DND-41 (cell line): ENCODE measurements around the gene IL1RAP.

Source experiments
- CTCF ChIP-seq: IDR thresholded peaks from 2 replicates; pipeline ENCODE4 v1.5.1; 2012; ENCODE audit warnings: borderline replicate concordance, low read length, moderate library complexity, mild to moderate bottlenecking; ENCODE audit not compliant: poor library complexity, severe bottlenecking; ENCODE audit errors: extremely low read depth
- EZH2 ChIP-seq: IDR thresholded peaks from 3 replicates; pipeline ENCODE4 v1.6.1; 2012; ENCODE audit warnings: borderline replicate concordance, low read depth, mild to moderate bottlenecking, moderate library complexity, low read length, inconsistent platforms; ENCODE audit not compliant: severe bottlenecking

DNA sequence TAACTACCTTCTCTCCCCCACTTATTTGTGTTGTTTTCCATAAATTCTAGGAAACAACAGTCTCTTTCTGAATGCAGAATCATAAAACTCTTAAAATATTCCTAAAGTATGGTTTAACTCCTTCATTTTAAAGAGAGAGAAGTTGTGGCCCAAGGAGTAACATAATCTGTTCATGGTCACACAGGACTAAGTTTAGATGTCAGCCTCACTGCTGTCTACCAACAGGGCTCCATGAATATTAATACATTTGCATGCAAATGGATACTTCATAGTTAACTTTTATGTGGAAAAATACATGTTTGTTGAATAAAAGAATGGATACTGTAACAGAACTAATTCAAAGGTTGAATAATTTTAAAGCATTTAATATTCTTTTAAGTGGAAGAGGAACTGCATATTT, 18.5 kb upstream of the IL1RAP start:
- TF ChIP-seq CTCF (no peak), EZH2 (no peak)
